A549 (cell line): ENCODE measurements around the gene BEX2.

ENCODE experiments used
- CTCF ChIP-seq: fragments of >200 bp; sonication (Bioruptor Twin); formaldehyde crosslinking; IDR thresholded peaks from 3 replicates; pipeline ENCODE4 v1.5.1; 2016
- ELK1 ChIP-seq: fragments of 150-350 bp; IDR thresholded peaks from 2 replicates; pipeline ENCODE4 v1.6.1; 2014; ENCODE audit warnings: low read depth, mild to moderate bottlenecking, low read length
- POLR2A ChIP-seq: IDR thresholded peaks from 2 replicates; pipeline ENCODE4 v1.6.1; 2012; ENCODE audit warnings: mild to moderate bottlenecking, low read length
- POLR2AphosphoS2 ChIP-seq: conservative IDR thresholded peaks from 2 replicates; pipeline ENCODE4 v1.6.1; 2012; ENCODE audit warnings: low read length, improper control_type of control experiment, inconsistent platforms
- REST ChIP-seq: fragments of 200-600 bp; sonication (generic); IDR thresholded peaks from 2 replicates; pipeline ENCODE4 v1.6.1; 2016; ENCODE audit warnings: antibody characterized with exemption, mild to moderate bottlenecking, moderate library complexity

GRCh38 chrX:103344606-103345005, 33.8 kb upstream of the BEX2 start:
- TF ChIP-seq CTCF (no peak), POLR2A (no peak), ELK1 (no peak), POLR2AphosphoS2 (no peak), REST (no peak)
